Heart right ventricle (tissue), 16 donors: ENCODE data around the gene FUZ. TPM values are rescaled to one million over a fixed set of nuclear protein-coding genes. Genes with fewer than 3 reads are reported as not detected.

Source experiments
- ATAC-seq, 8 donors: fragments of 200-7000 bp; cut with Tn5 transposase; one replicate each; pipeline ENCODE4 v1.9.1; 2020; ENCODE audit warnings: mild to moderate bottlenecking in 8 of 8, moderate library complexity in 8 of 8, moderate number of reproducible peaks in 1 of 8
- DNase-seq, 2 donors: peaks; one replicate each; pipeline ENCODE4 v3.0.0-alpha.2; 2020
- H3K27ac ChIP-seq, 10 donors: fragments of 200-600 bp; sonication (generic) in 2 of 10; one replicate each; pipeline versions ENCODE4 v1.5.0 to v1.8.0; 2020 to 2022; ENCODE audit warnings: mild to moderate bottlenecking in 3 of 10
- H3K27me3 ChIP-seq, 7 donors: fragments of 200-600 bp; one replicate each; pipeline ENCODE4 v1.8.0; 2021 to 2022; ENCODE audit warnings: mild to moderate bottlenecking in 2 of 7
- H3K36me3 ChIP-seq, 9 donors: fragments of 200-600 bp; sonication (generic) in 1 of 9; one replicate each; pipeline versions ENCODE4 v1.5.0 to v1.8.0; 2020 to 2022; ENCODE audit warnings: mild to moderate bottlenecking in 2 of 9
- H3K4me1 ChIP-seq, 9 donors: fragments of 200-600 bp; sonication (generic) in 1 of 9; one replicate each; pipeline versions ENCODE4 v1.5.0 to v1.8.0; 2020 to 2022; ENCODE audit warnings: mild to moderate bottlenecking in 4 of 9
- H3K4me3 ChIP-seq, 10 donors: fragments of 200-600 bp; sonication (generic) in 2 of 10; one replicate each; pipeline versions ENCODE4 v1.5.0 to v1.8.0; 2020 to 2022; ENCODE audit warnings: mild to moderate bottlenecking in 7 of 10, moderate library complexity in 2 of 10
- H3K9me3 ChIP-seq, 11 donors: fragments of 200-600 bp in 10 of 11; sonication (generic) in 2 of 11; one replicate each; pipeline versions ENCODE4 v1.5.0 to v1.8.0; 2013 to 2022; ENCODE audit warnings: mild to moderate bottlenecking in 2 of 11, control low read depth in 1 of 11, moderate library complexity in 1 of 11
- WGBS, 2 donors: extraction: QIAGEN DNeasy Blood & Tissue Kit; methylation state at CpG; one replicate each; pipeline ENCODE4 v1.1.7; 2013; ENCODE audit warnings: inconsistent platforms in 1 of 2; 5-methylcytosine and 5-hydroxymethylcytosine counted together
- intact Hi-C, 10 donors: fragments of 100-400 bp; cut with DNase I; formaldehyde crosslinking; loops; one replicate each; pipeline versions ENCODE4 v1.11.1 to v1.14.2; 2022
- polyA plus RNA-seq, 2 donors: library from polyadenylated mRNA; stranded (reverse); fragments of 200-250 nt; gene quantifications; one replicate each; pipeline ENCODE4 v1.2.3, GENCODE V29; 2013
- total RNA-seq, 10 donors: library from RNA; stranded (reverse); fragmentation: NEBNext Ultra II Directional in 3 of 10; extraction: Animal tissue kit (Norgen Biotek cat#: 25700) in 3 of 10; gene quantifications; one replicate each; pipeline versions ENCODE4 v1.2.1 to v1.2.4, GENCODE V29; 2021 to 2023
- TF ChIP-seq, protein P1 (sequence below), 9 donors: fragments of 200-600 bp; sonication (generic) in 2 of 9; IDR thresholded peaks; one replicate each; pipeline versions ENCODE4 v1.5.0 to v1.8.0; 2021 to 2022; ENCODE audit warnings: antibody characterized with exemption in 9 of 9, mild to moderate bottlenecking in 5 of 9, moderate library complexity in 1 of 9
- donor health status: Arrhythmogenic right ventricular cardiomyopathy.
- donor health status: ischemic (EF 13 %, LVEDD 7.1; RV severe dilation, severe dysfunction).
- donor health status: healthy with polysubstance abuse.
- donor health status: DM: no; HTN: yes; CAD: no.
- donor health status: DM: no; HTN: no; CAD: no.
- donor health status: ischemic (EF 25% LVEDD 6.9; RV normal size, moderate dysfunction).
- donor health status: ischemic (EF 25% LVEDD 5.7; RV mildly dilated, moderate dysfunction).
- donor health status: healthy.
- donor health status: DM: yes; HTN: yes; CAD: no.
- donor health status: Ischemic cardiomyopathy.
- donor health status: ischemic (EF 35%, LVEDD 5.7; RV mildly dilated, moderate dysfunction).
- donor health status: nonischemic (EF 11% LVEDD 7.7; RV severe dilation, severe dysfunction).
- donor health status: DM: yes; HTN: yes; CAD: no.
- donor health status: PGD.
- donor health status: ischemic (EF 29% LVEDD 5.4; RV normal size, mild dysfunction).
- donor health status: nonischemic (EF 23%, LVEDD 6.1; RV moderate dilation, normal function).

The FUZ gene
- total and polyA plus RNA-seq, 12 donors = 11.4 to 24.1 (median 14.9) TPM

DNA sequence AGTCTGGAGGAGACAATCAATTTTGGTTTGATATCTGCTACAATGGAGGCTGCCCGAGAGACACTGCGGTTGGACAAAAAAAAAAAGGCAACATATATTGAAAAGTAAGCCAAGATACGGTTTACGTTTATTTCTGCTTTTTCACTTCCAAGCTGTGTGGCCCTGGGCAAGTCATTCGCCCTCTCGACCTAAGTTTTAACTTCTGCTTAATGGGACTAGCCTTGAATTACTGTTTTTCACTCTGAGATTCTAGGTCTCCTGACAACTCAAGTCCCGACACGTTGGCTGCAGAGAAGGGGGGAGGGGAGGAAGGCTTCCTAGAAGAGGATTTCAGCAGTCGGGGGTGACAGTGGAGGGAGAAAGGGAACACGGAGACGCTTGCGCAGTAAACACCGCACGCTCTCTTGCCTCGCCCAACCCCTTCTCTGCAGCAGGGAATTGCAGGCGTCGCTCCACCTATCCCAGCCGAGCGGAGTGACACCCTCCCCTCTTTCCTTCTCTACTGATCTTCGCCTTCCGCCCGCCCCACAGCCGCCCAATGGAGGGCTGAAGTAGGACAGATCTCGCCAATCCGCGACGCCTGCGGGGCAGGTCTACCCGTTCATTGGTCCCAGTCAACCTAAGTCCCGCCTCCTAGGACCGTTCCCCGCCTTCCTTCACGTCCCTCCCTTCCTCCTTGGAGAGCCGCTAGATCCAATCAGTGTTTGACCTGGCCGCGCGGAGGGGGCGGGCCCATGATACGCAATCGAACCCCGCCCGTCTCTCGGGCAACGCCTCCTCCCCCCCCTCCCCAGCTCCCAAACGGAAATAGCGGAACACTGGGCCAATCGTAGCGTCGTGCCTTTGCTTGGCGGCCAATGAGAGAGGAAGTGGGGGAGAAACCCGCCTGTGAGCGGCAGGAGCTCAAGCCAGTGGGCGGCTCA, 46.8 kb downstream of the FUZ start:
- H3K9me3 ChIP-seq = no peaks in the 10 kb centered on the region
- H3K27ac ChIP-seq = peak overlapping the region; percentile 81 to 97 (median 92)
- 1 to 2% methylated on average over 52 to 53 of the region's 53 CpGs for WGBS, 2 donors
- intact Hi-C loops = loop anchor here in 6 of 10 donors (1.0 to 5.0 kb wide), 6 partner anchors 41 to 111 kb away; partner anchors contain the start of genes AKT1S1 (in 2 of the 6), TBC1D17 (in 2 of the 6), FUZ (in 1 of the 6) and PRMT1 (in 1 of the 6)
- H3K36me3 ChIP-seq = peaks cover 0 to 9% (median 0%) of the 10 kb centered on the region in 9 donors
- H3K4me1 ChIP-seq = peaks cover 4 to 49% (median 33%) of the 10 kb centered on the region in 9 donors
- DNase-seq (peak; percentile 98 to 100), ATAC-seq (peak; percentile 90 to 96 (median 94))
- no peaks in the 10 kb centered on the region for H3K27me3 ChIP-seq
- TF ChIP-seq, protein P1, sequence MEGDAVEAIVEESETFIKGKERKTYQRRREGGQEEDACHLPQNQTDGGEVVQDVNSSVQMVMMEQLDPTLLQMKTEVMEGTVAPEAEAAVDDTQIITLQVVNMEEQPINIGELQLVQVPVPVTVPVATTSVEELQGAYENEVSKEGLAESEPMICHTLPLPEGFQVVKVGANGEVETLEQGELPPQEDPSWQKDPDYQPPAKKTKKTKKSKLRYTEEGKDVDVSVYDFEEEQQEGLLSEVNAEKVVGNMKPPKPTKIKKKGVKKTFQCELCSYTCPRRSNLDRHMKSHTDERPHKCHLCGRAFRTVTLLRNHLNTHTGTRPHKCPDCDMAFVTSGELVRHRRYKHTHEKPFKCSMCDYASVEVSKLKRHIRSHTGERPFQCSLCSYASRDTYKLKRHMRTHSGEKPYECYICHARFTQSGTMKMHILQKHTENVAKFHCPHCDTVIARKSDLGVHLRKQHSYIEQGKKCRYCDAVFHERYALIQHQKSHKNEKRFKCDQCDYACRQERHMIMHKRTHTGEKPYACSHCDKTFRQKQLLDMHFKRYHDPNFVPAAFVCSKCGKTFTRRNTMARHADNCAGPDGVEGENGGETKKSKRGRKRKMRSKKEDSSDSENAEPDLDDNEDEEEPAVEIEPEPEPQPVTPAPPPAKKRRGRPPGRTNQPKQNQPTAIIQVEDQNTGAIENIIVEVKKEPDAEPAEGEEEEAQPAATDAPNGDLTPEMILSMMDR (IDR thresholded peaks at IDR 0.05) = no peak
- peak overlapping the region; percentile 4 to 96 (median 82) for H3K4me3 ChIP-seq

DNA sequence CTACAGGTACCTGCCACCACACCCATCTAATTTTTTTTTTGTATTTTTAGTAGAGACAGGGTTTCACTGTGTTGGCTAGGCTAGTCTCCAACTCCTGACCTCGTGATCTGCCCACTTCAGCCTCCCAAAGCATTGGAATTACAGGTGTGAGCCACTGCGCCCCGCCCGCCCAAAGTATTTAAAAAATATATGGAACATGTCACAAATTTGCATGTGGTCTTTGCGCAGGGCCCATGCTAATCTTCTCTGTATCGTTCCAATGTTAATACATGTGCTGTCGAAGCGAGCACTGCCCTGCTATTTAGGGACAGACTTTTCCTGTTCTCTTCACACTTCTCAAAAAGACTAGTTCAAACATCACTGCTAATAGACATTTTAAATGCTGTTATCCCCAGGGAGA, 48.8 kb downstream of the FUZ start:
- no peaks in the 10 kb centered on the region for H3K9me3 ChIP-seq
- 93 to 95% methylated on average over 8 of the region's 8 CpGs for WGBS, 2 donors
- H3K27ac ChIP-seq = peak overlapping the region in 4 of 10 donors; percentile 89 to 97 (median 92)
- H3K4me1 ChIP-seq = peaks cover 4 to 45% (median 30%) of the 10 kb centered on the region in 9 donors
- no peak for DNase-seq
- no peaks in the 10 kb centered on the region for H3K36me3 ChIP-seq
- intact Hi-C loops = no loop called here
- H3K4me3 ChIP-seq = no peak overlapping the region
- TF ChIP-seq, protein P1 (IDR thresholded peaks at IDR 0.05) = no peak
- no peaks in the 10 kb centered on the region for H3K27me3 ChIP-seq
- ATAC-seq = no peak

DNA sequence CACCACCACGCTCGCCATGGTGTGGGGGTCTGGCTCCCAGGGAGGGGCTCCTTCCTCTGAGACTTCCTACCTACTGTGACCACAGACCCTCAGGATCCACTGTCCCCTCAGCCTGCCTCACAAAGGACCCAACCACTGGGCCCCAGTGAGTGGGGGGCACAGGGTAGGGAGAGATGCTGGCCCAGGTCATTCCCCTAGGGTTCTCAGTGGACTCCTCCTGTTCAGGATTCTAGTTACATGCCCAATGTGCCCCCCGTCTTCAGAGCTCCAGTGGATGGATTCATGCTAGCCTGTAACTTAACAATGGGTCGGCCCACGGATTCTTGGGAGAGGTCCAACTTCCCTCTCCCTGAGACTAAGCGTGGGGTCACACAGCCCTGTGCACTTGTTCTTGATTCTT, 49.9 kb downstream of the FUZ start, which contains the start of gene TSKS:
Gene TSKS (minus strand): TSS at position 77 of the 400 bp plus-strand sequence. CDS start 59 bp downstream, at position 18.
- H3K27ac ChIP-seq = peak within 1 kb of the TSS in 8 of 10 donors; percentile 74 to 87 (median 80)
- TF ChIP-seq, protein P1 (IDR thresholded peaks at IDR 0.05) = no peak
- no peaks in the 10 kb centered on the region for H3K27me3 ChIP-seq
- no peak within 1 kb of the TSS for H3K4me3 ChIP-seq
- WGBS, 2 donors = 70 to 80% methylated on average over 6 of the region's 6 CpGs
- ATAC-seq (no peak), DNase-seq (no peak)
- no peaks in the 10 kb centered on the region for H3K9me3 ChIP-seq
- peaks cover 2 to 37% (median 21%) of the 10 kb centered on the region in 9 donors for H3K4me1 ChIP-seq
- intact Hi-C loops = no loop called here
- no peaks in the 10 kb centered on the region for H3K36me3 ChIP-seq

DNA sequence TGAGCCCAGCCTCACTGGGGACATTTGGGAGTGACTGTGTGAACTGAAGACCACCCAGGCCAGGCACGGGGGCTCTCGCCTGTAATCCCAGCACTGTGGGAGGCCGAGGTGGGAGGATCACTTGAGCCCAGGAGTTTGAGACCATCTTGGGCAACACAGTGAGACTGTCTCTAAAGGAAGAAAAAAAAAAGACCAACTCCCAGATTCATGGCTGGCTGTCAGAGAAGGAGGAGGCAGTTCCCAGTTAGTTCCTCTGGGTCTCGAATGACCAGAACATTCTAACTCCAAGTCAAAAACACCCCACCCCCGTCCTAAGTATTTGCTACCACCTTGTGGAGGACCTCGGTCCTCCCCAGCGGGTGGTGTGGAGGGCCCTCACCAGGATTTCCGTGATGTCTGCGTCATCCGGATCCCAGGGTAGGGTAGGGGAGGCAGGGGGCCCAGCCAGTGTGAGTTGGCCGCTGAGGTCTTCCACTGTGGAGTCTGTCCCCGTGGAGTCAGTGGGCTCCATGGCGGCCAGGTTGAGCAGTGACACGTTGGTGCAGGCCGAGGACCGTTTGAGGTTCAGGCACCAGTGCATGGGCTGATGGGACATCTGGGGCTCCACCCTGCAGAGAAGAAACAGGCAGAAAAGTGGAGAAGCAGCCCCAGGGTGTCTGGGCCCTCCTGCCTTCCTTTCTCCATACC, 51.3 kb downstream of the FUZ start:
- Histone ChIP-seq H3K36me3 (no peaks in the 10 kb centered on the region), H3K27ac (peak overlapping the region; percentile 66 to 87 (median 79)), H3K9me3 (peaks cover 0 to 1% (median 0%) of the 10 kb centered on the region in 11 donors), H3K4me3 (peak overlapping the region in 1 of 10 donors; percentile 15), H3K27me3 (no peaks in the 10 kb centered on the region), H3K4me1 (peaks cover 0 to 27% (median 9%) of the 10 kb centered on the region in 9 donors)
- TF ChIP-seq, protein P1 (IDR thresholded peaks at IDR 0.05) = peak in 5 of 9 donors; percentile 17 to 49 (median 47)
- intact Hi-C loops = no loop called here
- WGBS, 2 donors = 55 to 56% methylated on average over 16 of the region's 16 CpGs
- DNase-seq (peak; percentile 38 to 51), ATAC-seq (no peak)
